Measurements from ENCODE around the gene FRMD1.

Gene FRMD1

DNA sequence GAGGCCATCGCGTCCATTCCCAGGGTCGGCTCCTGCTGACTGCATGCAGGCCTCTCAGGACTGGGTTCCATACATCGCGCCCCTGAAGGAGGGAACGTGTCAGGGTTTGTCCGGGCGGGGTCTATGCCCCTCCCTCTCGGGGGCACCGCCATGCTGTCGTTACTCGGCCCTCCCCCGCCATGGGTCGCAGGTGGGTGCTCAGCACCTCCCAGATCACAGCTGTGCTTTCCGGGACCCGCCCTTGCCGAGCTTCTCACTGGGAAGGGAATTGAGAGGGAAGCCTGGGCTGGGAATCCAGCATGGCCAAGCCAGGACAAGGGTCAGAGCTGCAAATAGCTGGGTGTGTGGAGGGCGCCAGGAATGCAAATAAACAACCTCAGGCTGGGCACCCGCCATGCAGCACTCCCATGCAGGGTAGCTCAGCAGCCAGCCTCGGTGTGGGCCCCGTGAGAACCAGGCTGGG lies at the start of gene FRMD1:
FRMD1 (minus strand) TSS at position 270 of the 463 bp plus-strand sequence; CDS start at position 152, 118 bp downstream.
- DNase-seq, result no peak

DNA sequence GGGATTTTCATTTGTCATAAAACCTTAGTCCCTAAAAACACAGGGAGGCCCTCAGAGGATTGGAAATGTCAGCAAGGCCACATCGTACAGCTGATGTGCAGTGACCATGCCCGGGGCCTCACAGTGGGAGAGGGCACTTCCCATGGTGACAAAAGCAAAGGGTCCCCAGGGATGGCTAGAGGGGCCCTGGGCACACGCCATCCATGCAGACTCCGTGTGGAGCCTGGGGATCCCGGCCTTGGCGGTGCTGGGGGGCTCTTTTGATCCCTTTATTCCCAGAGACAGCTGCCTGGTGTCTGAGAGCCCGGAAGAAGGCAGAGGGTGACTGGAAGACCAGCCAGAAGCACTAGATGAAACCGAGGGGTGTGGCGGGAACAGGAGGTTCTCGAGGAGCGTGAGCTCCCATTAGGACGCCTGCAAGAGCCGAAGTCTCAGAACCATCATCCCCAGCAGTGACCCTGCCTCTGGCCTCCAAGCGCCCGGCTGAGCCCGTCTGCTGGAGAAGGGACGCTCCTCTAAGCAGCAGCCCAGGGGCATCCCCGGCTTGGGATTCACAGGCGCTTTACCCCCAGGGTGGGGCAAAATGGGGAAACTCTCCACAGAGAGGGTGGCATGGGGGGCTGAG lies 49.1 kb upstream of the FRMD1 start:
- DNase-seq, result no peak

DNA sequence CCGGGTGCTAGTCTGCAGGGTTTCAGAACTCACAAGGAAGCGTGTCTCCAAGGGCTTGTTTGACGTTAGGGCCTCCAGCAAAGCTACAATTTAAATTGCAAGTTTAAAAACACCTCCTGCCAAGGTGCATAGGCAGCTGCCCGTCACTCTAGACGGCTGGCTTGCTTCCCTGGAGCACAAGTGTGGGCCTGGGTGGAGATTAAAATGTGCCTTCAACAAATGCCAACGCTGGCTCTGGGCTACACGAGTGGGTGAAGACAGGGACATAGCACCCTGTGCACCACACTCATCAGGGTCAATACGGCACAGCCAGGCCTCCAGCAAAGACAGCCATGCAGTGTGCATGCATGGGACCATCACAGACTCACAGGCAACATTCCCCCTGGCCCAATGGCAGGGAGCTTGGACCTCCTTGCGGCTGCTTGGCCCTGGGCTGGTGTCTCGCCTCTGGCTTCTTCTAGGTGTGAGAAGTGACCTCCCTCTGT lies 48.4 kb upstream of the FRMD1 start:
- no peak for DNase-seq

DNA sequence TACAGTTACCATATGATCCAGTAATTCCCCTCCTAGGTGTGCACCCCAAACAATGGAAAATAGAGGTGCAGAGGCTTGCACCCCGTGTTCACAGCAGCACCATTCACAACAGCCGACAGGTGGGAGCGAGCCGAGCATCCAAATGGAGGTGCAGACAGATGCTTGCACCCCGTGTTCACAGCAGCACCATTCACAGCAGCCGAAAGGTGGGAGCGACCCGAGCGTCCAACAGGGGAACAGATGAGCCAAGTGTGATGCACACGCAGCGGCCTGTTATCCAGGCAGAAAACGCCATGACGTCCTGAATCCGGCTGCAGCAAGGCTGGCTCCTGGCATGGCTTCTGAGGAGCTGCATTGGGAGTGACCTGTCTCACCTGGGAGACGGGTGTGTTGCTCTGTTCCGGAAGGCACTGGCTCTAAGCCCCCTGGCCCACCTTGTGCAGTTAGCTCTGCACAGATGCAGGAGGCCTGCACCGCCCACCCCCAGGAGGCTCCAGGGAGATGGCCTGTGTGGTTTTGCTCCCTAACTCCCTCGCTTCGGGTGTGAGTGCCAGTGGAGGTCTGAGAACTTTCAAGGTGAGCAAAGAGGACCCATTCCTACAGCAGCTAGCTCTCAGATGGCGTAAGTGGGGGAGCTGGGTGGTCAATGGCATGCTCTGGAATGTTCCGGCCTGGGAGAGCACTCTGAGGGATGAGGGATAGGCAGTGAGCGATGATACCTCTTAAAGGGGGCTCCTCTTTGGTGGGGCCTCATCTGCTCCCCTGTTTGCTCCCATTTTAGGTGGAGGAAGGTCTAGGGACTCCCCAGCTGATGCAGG lies 47.8 kb upstream of the FRMD1 start:
- no peak for DNase-seq

DNA sequence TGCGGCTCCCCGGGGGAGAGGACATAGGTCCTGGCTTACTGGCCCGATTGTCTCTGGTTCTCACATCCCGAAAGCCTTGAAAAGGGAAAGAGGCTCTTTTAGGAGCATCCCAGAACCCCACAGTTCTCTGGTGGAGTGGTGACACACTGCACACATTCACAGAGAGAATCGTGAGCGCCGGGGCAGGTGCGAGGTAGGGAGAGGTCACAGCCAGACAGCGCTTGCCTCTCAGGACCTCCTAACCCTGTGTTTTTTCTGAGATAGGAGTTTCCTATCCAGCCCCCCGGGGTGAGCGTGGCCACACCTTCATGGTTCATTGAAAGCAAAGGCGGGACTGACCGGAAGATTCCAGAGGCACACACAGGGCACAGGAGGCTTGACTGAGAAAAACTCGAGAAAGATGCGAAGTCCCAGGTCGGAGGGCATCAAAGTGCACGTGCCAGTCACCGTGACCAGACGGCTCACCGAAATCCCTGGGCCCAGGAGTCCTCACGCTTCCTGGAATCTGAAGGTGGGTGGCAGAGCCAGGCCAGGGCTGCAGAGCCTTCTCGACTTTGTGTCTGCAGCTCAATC lies 46.5 kb upstream of the FRMD1 start:
- DNase-seq, result no peak

DNA sequence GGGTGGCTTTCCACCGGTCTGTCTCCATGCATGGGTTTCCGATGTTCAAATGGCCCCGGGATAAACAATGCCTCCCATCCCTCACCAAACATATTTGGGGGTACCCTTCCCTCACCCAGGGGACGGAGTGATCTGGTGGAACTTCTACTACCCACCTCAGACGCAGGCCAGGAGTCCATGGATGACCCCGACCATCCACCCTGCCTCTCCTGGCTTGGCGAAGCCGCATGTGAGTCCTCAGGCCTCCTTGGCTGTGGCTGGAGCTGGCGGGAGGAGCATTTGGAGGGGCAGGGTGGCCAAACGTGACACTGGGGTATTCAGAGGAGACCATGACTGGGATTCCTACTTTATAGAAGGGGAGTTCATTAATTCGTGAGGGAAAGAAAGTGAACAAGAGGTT lies 45.9 kb upstream of the FRMD1 start:
- DNase-seq, result no peak

DNA sequence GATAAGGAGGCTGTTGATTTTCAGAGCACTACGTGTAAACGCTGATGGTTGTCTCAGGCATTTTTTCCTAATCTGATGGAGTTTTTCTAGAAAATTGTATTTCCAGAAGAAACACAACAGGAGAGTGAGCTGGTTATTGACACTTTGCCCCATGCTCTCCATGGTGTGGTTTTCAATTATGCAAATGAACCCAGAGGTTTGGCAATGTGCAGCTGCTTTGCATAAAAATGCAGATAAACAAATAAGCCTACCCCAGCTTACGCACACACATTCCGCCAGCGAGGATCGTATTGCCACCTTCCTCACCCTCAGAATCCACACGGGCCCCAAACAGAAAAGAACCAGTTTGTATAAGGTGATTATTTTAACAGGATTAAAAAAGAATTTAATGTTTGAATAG lies 45.1 kb upstream of the FRMD1 start:
- DNase-seq, result no peak

DNA sequence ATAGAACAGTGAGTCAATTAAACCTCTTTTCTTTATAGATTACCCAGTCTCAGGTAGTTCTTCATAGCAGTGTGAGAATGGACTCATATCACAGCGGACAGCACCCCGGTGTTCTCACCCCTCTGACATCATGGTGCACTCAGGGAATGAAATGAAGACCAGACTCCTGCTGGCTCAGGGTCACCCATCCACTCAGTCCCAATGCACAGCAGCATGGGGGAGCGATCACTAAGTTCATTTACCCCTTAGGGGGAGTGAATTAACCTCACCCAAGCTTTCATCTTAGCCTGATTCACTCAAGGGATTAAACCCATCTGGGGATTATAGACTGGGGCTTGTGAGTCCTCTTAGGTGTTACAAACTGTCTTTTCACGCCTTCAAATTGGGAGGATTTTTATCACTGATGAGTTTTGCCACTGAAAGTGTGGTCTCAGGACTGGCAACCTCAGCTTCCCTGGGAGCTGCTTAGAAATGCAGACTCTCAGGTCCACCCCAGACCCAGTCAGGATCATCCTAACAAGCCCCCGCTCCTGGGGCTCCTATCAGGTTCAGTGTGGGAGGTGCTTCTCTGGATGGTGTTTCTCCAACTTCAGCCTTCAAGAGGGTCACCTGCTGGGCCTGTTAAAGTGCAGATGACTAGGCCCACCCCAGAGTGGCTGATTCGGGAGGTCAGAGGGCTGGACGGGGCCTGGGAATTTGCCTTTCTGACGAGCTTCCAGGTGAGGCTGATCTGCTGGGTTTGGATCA lies 44.3 kb upstream of the FRMD1 start:
- no peak for DNase-seq

DNA sequence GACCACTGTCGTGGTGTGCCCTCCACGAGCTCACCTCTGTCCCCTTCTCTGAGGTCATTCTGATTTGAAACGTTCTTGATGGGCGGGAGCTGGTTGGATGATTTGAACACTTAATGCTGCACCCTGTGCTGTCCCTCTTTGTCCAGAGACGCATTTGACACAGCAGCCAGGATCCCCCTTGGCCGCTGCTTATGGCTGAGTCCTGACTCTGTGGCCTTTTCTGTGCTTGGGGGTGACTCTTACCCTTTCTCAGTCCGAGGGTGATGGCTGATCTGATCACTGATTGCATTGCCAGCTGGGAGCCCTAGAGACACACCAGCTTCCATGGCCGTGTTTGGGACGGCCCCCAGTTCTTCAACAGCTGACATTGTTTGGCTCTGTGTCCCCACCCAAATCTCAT lies 43.5 kb upstream of the FRMD1 start:
- DNase-seq, result no peak

DNA sequence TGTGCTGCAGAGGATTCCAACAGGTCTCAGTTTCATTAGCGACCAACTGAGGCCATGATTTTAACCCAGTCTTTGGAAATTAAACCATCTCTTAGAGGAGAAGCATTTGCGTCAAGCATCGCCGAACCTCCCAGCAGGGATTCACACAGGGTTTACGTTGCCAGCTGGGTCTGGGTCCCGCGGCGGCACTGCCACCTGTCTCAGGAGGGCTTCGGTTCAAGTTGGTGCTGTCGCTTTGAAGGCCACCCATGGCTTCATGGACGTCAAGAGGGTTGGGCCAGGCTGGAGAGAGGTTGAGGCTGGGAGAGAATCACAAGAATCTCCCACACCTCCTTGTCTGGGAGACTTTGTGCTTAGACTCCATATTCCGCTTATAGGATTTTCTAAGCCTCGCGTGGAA lies 43.0 kb upstream of the FRMD1 start:
- no peak for DNase-seq

DNA sequence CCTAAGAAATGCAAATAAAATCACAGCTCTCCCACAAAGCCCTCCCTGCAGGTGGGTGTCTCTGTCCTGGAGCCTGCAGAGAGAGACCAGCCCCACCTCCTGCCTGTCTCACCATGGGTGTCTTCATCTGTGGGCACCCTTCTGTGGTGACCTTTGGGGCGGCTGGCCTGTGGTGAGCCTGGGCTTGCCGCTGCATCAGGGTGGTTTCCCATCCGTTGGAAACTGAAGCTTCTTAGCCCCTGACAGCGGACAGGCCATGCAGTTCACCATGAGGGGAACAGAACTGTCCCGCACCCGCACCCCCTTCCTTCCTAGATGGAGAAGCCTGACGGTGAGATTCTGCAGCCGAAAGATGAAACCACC lies 42.3 kb upstream of the FRMD1 start:
- DNase-seq, result no peak

DNA sequence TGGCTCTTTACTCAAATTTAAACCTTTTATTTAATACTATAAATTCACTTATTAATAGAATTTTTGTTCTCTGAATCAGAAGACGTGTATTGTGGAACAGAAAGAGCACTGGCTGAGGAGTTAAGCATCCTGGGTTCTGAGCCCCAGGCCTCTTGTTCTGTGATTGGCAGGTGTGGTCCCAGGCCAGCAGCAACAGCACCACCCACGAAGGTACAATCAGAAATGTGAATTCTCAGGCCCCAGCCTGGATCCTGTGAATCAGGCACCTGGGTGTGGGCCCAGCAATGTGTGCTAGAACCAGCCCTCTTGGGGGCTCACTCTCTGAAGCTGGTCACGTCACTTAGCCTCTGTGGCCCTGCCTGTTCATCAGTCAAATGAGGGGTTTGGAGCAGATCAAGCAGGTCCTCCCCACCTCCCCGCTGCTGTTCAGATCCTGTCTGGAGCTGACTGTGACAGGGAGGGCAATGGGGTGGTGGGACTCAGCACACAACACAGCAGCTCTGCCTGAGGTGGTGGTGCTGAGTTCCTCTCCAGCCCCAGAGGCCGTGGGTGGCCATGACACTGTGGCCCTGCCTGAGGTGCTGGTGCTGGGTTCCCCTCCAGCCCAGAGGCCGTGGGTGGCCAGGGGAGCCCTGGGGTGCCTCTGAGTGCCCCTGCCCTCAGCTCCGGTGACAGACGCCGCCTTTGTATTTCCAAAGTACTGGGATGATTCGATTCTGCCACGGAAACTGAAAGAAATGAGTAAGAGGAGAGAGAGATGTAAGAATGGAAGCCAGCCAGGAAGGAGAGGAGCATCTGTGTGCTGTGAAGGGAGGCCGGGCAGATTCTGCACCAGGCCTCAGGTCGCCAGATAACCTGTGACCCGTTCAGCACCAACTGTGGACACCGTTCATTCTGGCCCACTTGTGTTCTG lies 41.6 kb upstream of the FRMD1 start:
- DNase-seq, result no peak

DNA sequence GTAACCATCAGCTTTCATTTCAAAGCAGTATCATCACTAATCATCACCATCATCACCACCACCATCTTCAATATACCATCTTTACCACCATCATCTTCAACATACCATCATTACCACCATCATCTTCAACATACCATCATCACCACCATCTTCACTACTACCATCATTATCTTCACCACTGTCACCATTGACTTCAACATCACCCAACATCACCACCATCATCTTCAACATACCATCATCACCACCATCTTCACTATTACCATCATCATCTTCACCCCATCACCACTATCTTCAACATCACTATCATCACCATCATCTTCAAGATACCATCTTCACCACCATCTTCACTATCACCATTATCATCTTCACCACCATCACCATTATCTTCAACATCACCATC lies 40.5 kb upstream of the FRMD1 start:
- DNase-seq, result no peak

DNA sequence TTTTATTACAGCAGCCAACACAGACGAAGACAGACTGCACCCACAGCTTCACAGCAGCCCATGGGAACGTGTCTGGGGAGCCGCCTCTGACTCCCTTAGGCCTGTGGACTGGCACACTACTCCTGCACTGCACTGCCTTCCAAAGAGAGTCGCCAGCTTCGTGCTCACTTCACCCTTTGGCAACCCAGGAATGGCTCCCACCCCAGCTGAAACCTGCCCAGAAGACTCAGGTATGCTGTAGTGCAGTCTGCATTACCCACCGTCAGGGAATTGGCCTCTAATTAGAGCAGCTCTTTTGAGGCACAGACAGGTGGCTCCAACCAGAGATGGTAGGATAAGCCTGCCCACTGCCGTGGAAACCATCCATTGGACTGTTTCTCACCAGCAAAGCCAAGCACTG lies 39.9 kb upstream of the FRMD1 start:
- no peak for DNase-seq

DNA sequence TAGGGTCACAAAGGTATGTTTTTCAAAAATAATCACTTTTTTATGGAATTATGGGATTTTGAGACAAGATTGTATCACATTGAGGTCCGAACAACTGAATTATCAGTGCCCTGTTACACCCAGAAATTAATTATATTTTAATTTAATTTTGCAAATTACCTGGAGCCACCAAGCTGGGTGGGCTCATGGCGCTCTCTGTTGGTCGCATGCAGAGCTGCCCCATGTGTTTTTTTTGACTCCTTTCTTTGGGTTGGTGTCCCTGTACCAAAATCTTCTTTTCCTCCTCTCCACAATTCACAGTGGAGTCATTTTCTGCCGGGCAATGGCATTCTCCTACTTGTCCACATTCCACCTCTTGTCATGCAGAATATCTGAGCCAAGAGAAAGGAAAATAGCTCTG lies 38.9 kb upstream of the FRMD1 start:
- DNase-seq, result no peak

DNA sequence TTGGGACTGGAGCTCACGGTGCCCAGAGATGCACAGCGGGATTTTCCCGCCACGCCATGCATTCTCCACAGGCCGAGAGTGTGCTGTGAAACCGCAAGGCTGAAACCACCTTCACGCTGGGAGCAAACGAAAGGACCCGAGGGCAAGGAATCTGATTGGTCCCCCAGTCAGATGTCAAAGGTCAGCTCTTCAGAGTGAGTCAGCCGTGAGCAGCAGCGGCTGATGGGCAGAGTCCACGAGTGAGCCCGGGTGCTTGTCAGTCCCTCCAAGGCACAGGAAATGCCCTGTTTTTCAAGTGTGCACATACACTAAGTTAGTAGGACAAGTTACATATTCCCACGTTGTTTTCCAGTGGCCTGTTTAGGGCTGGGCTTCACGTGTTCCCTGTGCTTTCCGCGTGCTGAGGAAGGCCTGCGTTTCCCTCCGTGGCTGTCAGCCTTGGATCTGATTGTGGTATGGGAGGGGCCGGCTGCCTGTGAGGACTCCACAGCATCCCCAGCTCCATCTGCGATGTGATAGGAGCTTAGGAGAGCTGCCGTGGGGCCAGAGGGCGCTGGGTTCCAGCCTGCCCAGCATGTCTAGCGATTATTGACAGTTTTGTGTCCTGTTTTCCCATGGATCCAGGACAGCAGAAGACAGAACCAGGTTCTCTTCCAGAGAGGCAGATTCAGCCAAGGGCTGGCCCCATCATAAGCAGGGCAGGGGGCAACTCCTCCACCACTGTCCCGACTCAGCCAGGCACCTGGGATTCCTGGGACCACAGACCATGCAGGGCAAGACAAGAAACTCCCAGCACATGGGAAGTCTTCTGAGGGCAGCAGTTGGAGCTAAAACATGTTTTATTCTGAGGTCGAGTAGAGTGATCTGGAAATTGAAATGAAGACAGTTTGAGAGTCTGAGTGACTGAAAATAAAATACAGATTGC lies 38.2 kb upstream of the FRMD1 start:
- no peak for DNase-seq

DNA sequence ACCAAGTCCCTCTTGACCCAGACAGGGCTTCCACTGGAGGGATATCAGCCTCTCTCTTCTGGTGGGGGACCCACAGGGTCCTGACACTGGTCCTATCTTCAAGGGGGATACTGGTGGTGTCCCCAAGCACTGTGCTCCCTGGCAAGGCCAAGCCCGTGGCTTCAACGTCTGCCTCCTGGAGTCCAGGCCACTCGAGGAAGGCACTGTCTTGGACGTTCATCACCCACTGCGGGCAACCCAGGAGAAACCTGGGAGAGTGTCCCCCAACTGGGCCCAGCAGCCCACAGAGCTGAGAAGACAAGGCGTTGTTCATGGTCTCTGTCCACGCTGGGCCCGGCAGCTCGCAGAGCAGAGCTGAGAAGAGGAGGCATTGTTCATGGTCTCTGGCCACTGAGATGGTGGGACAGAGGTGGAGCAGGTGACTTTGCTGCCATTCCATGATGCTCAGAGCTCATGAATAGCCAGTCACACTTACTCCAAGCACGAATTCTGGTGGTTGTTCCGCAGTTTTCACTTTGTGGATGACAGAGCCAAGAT lies 37.5 kb upstream of the FRMD1 start:
- DNase-seq, result no peak

DNA sequence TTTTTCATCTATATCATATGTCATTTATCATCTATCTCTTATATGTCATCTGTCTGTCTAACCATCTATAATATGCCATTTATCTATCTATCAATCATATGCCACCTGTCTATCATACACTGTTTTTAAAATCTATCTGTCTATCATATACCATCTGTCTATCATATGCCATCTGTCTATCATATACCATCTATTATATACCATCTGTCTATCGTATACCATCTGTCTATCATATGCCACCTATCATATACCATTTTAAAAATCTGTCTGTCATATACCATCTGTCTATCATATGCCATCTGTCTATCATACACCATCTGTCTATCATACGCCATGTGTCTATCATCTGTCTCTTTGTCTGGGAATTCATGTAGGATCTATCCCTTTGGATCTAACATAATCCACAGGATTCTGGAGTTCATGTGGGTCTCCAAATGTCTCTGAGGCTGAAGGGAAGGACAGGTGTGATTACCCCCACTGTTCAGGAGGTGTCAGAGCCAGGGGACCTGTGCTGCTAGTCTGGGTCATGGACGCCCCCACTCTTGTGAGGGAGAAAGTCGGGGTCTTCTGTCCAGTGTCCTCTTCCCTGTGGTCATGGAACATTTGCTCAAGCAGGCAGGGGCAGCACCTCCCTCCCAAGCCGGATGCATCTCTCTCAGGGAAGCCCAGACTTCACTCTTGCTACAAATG lies 36.9 kb upstream of the FRMD1 start:
- no peak for DNase-seq

DNA sequence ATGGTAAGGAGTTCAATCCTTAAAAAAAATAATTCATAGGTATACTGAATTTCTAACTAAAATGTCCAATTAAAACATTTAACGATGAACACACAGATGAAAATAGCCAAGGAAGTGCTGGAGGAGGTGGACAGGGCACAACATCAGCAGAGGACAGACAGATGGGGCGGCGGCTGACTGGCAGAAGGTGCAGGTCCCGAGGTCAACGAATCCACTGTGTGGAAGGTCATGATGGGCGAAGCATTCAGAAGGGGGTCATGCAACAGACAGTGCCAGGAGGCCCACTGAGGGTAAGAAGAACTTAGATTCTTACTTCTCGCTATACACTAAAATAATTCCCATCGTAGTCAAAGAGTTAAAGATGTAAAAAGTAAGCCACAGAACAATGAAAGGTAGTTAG lies 34.2 kb upstream of the FRMD1 start:
- no peak for DNase-seq

DNA sequence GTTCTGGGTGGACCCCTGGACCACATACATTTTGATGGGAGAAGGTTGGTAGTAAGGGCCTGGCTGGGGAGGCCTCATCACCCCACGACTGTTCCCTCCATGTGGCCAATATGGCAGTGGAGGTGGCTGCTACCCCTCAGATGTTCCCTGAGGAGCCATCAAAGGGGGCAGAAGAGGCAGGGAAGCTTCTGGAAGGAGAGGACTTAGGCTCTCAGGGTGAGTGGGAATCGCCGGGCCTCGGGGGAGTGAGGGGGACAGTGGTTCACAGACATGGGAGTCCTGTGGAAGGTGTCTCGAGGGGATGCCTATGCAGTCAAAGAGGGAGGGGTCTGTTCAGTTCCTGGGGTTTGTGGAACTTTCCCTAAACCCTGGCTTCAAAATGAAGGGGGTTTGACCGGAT lies 32.9 kb upstream of the FRMD1 start:
- no peak for DNase-seq

Measured in NCI-H345 (cell line).